Activated CD8-positive, alpha-beta T cell treated with anti-CD3 and anti-CD28 coated beads, Interleukin-2, amount 10 ng/mL, durations not matched to agents 7 days and 5 days (primary cell): ENCODE measurements around the gene TIMELESS. TPM values are rescaled to one million over a fixed set of nuclear protein-coding genes. Genes with fewer than 3 reads are reported as not detected.
"Not testable (repeated sequence)": the region's sequence is repeated elsewhere in the genome, so short reads cannot be mapped to it uniquely, and the experiment has no call there.

ENCODE experiments used
- ATAC-seq: fragments of 150-1000 bp; cut with Tn5 transposase; one replicate; pipeline ENCODE4 v1.10.0; 2021; ENCODE audit warnings: moderate library complexity
- CTCF ChIA-PET: fragments of 350-600 bp; sonication (Branson Sonifier 250); formaldehyde crosslinking; loops from one replicate; lab custom pipeline; 2021; ENCODE audit warnings: antibody characterized with exemption; lab: Charles Lee
- POLR2A ChIA-PET: fragments of 350-600 bp; sonication (Branson Sonifier 250); formaldehyde crosslinking; loops from one replicate; lab custom pipeline; 2021; ENCODE audit warnings: antibody characterized with exemption; lab: Charles Lee
- DNase-seq: peaks from one replicate; pipeline ENCODE4 v3.0.0-alpha.2; 2020
- H3K27ac Mint-ChIP-seq: one replicate; pipeline ENCODE4 v1.8.0; 2021; ENCODE audit warnings: mild to moderate bottlenecking, mixed read lengths
- H3K27me3 Mint-ChIP-seq: one replicate; pipeline ENCODE4 v1.8.0; 2021; ENCODE audit warnings: low read depth, mixed read lengths
- H3K36me3 Mint-ChIP-seq: one replicate; pipeline ENCODE4 v1.8.0; 2021; ENCODE audit warnings: low read depth, mixed read lengths
- H3K4me1 Mint-ChIP-seq: one replicate; pipeline ENCODE4 v1.8.0; 2021; ENCODE audit warnings: low read depth, mixed read lengths
- H3K4me3 Mint-ChIP-seq: one replicate; pipeline ENCODE4 v1.8.0; 2021; ENCODE audit warnings: mild to moderate bottlenecking, mixed read lengths
- H3K9me3 Mint-ChIP-seq: one replicate; pipeline ENCODE4 v1.8.0; 2022; ENCODE audit warnings: mixed read lengths; ENCODE audit not compliant: insufficient read depth
- total RNA-seq, 2 experiments: library from RNA; stranded (reverse); gene quantifications; one replicate each; pipeline ENCODE4 v1.2.3, GENCODE V29; 2021

The TIMELESS gene
- total RNA-seq, 2 experiments from 2014 or later, result 62.7 to 65.7 TPM

GRCh38 chr12:56462565-56462964 lies 13.3 kb upstream of the TIMELESS start:
- H3K9me3 Mint-ChIP-seq, result no peaks in the 10 kb centered on the region
- ChIA-PET CTCF (interaction anchor here (0.7 to 3.3 kb wide), 6 partner anchors 11 to 204 kb away, joined by 3 to 62 read pairs (median 10); partner anchors contain the start of genes ANKRD52, MIP, STAT2 and TIMELESS), POLR2A (no interaction called here)
- no peaks in the 10 kb centered on the region for H3K27me3 Mint-ChIP-seq
- H3K4me1 Mint-ChIP-seq, result peaks cover 10% of the 10 kb centered on the region
- no peak overlapping the region for H3K4me3 Mint-ChIP-seq
- H3K36me3 Mint-ChIP-seq, result no peaks in the 10 kb centered on the region
- DNase-seq, result no peak
- no peak overlapping the region for H3K27ac Mint-ChIP-seq
- no peak for ATAC-seq

GRCh38 chr12:56461235-56462159 lies 12.3 kb upstream of the TIMELESS start:
- ATAC-seq, result no peak
- Mint-ChIP-seq H3K27ac (no peak overlapping the region), H3K4me3 (no peak overlapping the region), H3K36me3 (no peaks in the 10 kb centered on the region), H3K27me3 (no peaks in the 10 kb centered on the region), H3K9me3 (no peaks in the 10 kb centered on the region), H3K4me1 (peaks cover 5% of the 10 kb centered on the region)
- no peak for DNase-seq
- ChIA-PET POLR2A (interaction anchor here (1.3 to 1.4 kb wide), 2 partner anchors 12 to 101 kb away, joined by 3 to 6 read pairs; partner anchors contain the start of genes STAT2 and TIMELESS), CTCF (interaction anchor here (0.9 to 1.6 kb wide), 7 partner anchors 11 to 269 kb away, joined by 3 to 6 read pairs (median 3); partner anchors contain the start of genes STAT2 and TIMELESS)

GRCh38 chr12:56457817-56458216 lies 8.6 kb upstream of the TIMELESS start:
- ATAC-seq, result no peak
- no peaks in the 10 kb centered on the region for H3K4me1 Mint-ChIP-seq
- no peak overlapping the region for H3K4me3 Mint-ChIP-seq
- no peaks in the 10 kb centered on the region for H3K9me3 Mint-ChIP-seq
- no peak for DNase-seq
- H3K27ac Mint-ChIP-seq, result no peak overlapping the region
- H3K36me3 Mint-ChIP-seq, result no peaks in the 10 kb centered on the region
- CTCF ChIA-PET, result interaction anchor here (1.3 to 2.2 kb wide), 2 partner anchors 8 to 56 kb away, joined by 3 to 10 read pairs; partner anchors contain the start of gene TIMELESS
- POLR2A ChIA-PET, result interaction anchor here (1.8 kb wide), 1 partner anchor 9 kb away, joined by 9 read pairs; the partner anchor contains the start of gene TIMELESS
- peaks cover 9% of the 10 kb centered on the region for H3K27me3 Mint-ChIP-seq

- CTCF ChIA-PET, result interaction anchor here (1.0 to 6.4 kb wide), 2 partner anchors 9 to 24 kb away, joined by 3 to 59 read pairs; no protein-coding TSS in a partner anchor
- Mint-ChIP-seq H3K4me3 (no peak within 1 kb of the TSS), H3K4me1 (peaks cover 8% of the 10 kb centered on the region), H3K36me3 (no peaks in the 10 kb centered on the region), H3K9me3 (no peaks in the 10 kb centered on the region), H3K27me3 (peaks cover 9% of the 10 kb centered on the region), H3K27ac (no peak within 1 kb of the TSS)
- POLR2A ChIA-PET, result no interaction called here
- no peak for ATAC-seq
- DNase-seq, result no peak
Observed at GRCh38 chr12:56454557-56454956, 5.3 kb upstream of the TIMELESS start, which contains the start of gene MIP. TSS of gene MIP (minus strand) at chr12:56454657. CDS start at chr12:56454613, 44 bp downstream.

- Mint-ChIP-seq H3K4me3 (no peak overlapping the region), H3K27ac (no peak overlapping the region), H3K36me3 (peaks cover 10% of the 10 kb centered on the region), H3K9me3 (no peaks in the 10 kb centered on the region), H3K27me3 (peaks cover 9% of the 10 kb centered on the region), H3K4me1 (peaks cover 26% of the 10 kb centered on the region)
- ATAC-seq, result no peak
- ChIA-PET POLR2A (interaction anchor here (0.9 kb wide), 1 partner anchor 293 kb away, joined by 3 read pairs; the partner anchor contains the start of gene MYL6), CTCF (interaction anchor here (0.9 to 6.4 kb wide), 2 partner anchors 10 to 13 kb away, joined by 3 to 59 read pairs; no protein-coding TSS in a partner anchor)
- no peak for DNase-seq
Observed at GRCh38 chr12:56451147-56451546, 1.9 kb upstream of the TIMELESS start.

- Mint-ChIP-seq H3K4me1 (peaks cover 30% of the 10 kb centered on the region), H3K27ac (peak overlapping the region; percentile 39), H3K27me3 (peaks cover 6% of the 10 kb centered on the region), H3K36me3 (peaks cover 15% of the 10 kb centered on the region), H3K4me3 (peak overlapping the region; percentile 91), H3K9me3 (no peaks in the 10 kb centered on the region)
- no peak for DNase-seq
- ChIA-PET CTCF (interaction anchor here (0.9 to 6.4 kb wide), 5 partner anchors 9 to 330 kb away, joined by 3 to 59 read pairs (median 7); partner anchors contain the start of gene SPRYD4), POLR2A (interaction anchor here (1.4 to 2.8 kb wide), 5 partner anchors 8 to 238 kb away, joined by 3 to 27 read pairs (median 9); partner anchors contain the start of genes CS, PTGES3 and STAT2)
- no peak for ATAC-seq
Observed at GRCh38 chr12:56450241-56450640, 1.0 kb upstream of the TIMELESS start.

GRCh38 chr12:56449622-56449984 lies 377 bp upstream of the TIMELESS start:
- H3K27ac Mint-ChIP-seq, result peak overlapping the region; percentile 87
- ChIA-PET CTCF (interaction anchor here (0.9 to 6.4 kb wide), 9 partner anchors 9 to 330 kb away, joined by 3 to 59 read pairs (median 4); partner anchors contain the start of genes MYL6B, SPRYD4 and STAT2), POLR2A (interaction anchor here (0.6 to 2.8 kb wide), 14 partner anchors 9 to 238 kb away, joined by 3 to 27 read pairs (median 4); partner anchors contain the start of genes CNPY2, CS, IL23A and PTGES3)
- no peaks in the 10 kb centered on the region for H3K9me3 Mint-ChIP-seq
- H3K4me3 Mint-ChIP-seq, result peak overlapping the region; percentile 91
- peaks cover 5% of the 10 kb centered on the region for H3K27me3 Mint-ChIP-seq
- H3K4me1 Mint-ChIP-seq, result peaks cover 33% of the 10 kb centered on the region
- DNase-seq (no peak), ATAC-seq (no peak)
- peaks cover 18% of the 10 kb centered on the region for H3K36me3 Mint-ChIP-seq

GRCh38 chr12:56443208-56443607 lies 6.0 kb downstream of the TIMELESS start:
- POLR2A ChIA-PET, DNase-seq, CTCF ChIA-PET, H3K9me3 Mint-ChIP-seq, H3K4me3 Mint-ChIP-seq, ATAC-seq, H3K27ac Mint-ChIP-seq, H3K27me3 Mint-ChIP-seq: not testable (repeated sequence)
- H3K36me3 Mint-ChIP-seq, result peaks cover 43% of the 10 kb centered on the region
- peaks cover 32% of the 10 kb centered on the region for H3K4me1 Mint-ChIP-seq

- DNase-seq, result no peak
- no peak for ATAC-seq
- no peak overlapping the region for H3K27ac Mint-ChIP-seq
- no peaks in the 10 kb centered on the region for H3K9me3 Mint-ChIP-seq
- no peaks in the 10 kb centered on the region for H3K27me3 Mint-ChIP-seq
- peaks cover 19% of the 10 kb centered on the region for H3K36me3 Mint-ChIP-seq
- H3K4me1 Mint-ChIP-seq, result peaks cover 5% of the 10 kb centered on the region
- no peak overlapping the region for H3K4me3 Mint-ChIP-seq
- POLR2A ChIA-PET, result no interaction called here
- CTCF ChIA-PET, result interaction anchor here (1.5 to 1.9 kb wide), 2 partner anchors 26 to 64 kb away, joined by 4 to 5 read pairs; no protein-coding TSS in a partner anchor
Observed at GRCh38 chr12:56437430-56438176, 11.6 kb downstream of the TIMELESS start.

GRCh38 chr12:56434828-56435227 lies 14.4 kb downstream of the TIMELESS start:
- H3K36me3 Mint-ChIP-seq, result peaks cover 29% of the 10 kb centered on the region
- ATAC-seq (no peak), DNase-seq (no peak)
- CTCF ChIA-PET, result no interaction called here
- H3K27ac Mint-ChIP-seq, result peak overlapping the region; percentile 9
- no peaks in the 10 kb centered on the region for H3K9me3 Mint-ChIP-seq
- no peaks in the 10 kb centered on the region for H3K27me3 Mint-ChIP-seq
- no peak overlapping the region for H3K4me3 Mint-ChIP-seq
- POLR2A ChIA-PET, result no interaction called here
- H3K4me1 Mint-ChIP-seq, result peaks cover 1% of the 10 kb centered on the region

GRCh38 chr12:56431850-56432249 lies 17.4 kb downstream of the TIMELESS start:
- no peak overlapping the region for H3K27ac Mint-ChIP-seq
- no peaks in the 10 kb centered on the region for H3K4me1 Mint-ChIP-seq
- DNase-seq, result no peak
- no peak overlapping the region for H3K4me3 Mint-ChIP-seq
- CTCF ChIA-PET, result no interaction called here
- POLR2A ChIA-PET, result no interaction called here
- H3K27me3 Mint-ChIP-seq, result no peaks in the 10 kb centered on the region
- no peaks in the 10 kb centered on the region for H3K9me3 Mint-ChIP-seq
- peaks cover 42% of the 10 kb centered on the region for H3K36me3 Mint-ChIP-seq
- no peak for ATAC-seq
